OCI-LY3 (cell line): Measurements from ENCODE around the gene PTPRM.

Experiments used
- H2AFZ ChIP-seq: fragments of 200-600, 300-600 bp; shearing (Covaris generic); 2 replicates; pipeline ENCODE4 v1.6.0; 2014; ENCODE audit warnings: antibody characterized with exemption, low read depth, low read length
- H3K27ac ChIP-seq: fragments of 200-600, 300-600 bp; sonication (generic); 2 replicates; pipeline ENCODE4 v1.5.1; 2014; ENCODE audit warnings: mild to moderate bottlenecking, low read length, moderate library complexity, mixed read lengths
- H3K27me3 ChIP-seq: fragments of 200-600, 300-600 bp; sonication (generic); 2 replicates; pipeline ENCODE4 v1.6.1; 2014; ENCODE audit warnings: low read depth, low read length, mixed read lengths
- H3K36me3 ChIP-seq: fragments of 200-600, 300-600 bp; sonication (generic); replicated peaks from 2 replicates; pipeline ENCODE3; 2014; ENCODE audit warnings: low read depth, low read length, mixed read lengths
- H3K4me1 ChIP-seq: fragments of 300-600, 200-600 bp; sonication (generic); 2 replicates; pipeline ENCODE4 v1.6.1; 2014; ENCODE audit warnings: low read length, mixed read lengths
- H3K4me2 ChIP-seq: fragments of 200-600, 300-600 bp; sonication (generic); 2 replicates; pipeline ENCODE4 v1.6.1; 2014; ENCODE audit warnings: low read length, mixed read lengths
- H3K4me3 ChIP-seq: fragments of 300-600, 200-600 bp; sonication (generic); 2 replicates; pipeline ENCODE4 v1.5.1; 2014; ENCODE audit warnings: antibody characterized with exemption, mild to moderate bottlenecking, low read length, moderate library complexity
- H3K79me2 ChIP-seq: fragments of 300-600, 200-600 bp; shearing (Covaris generic); 2 replicates; pipeline ENCODE4 v1.6.1; 2014; ENCODE audit warnings: mild to moderate bottlenecking, low read length, mixed read lengths
- H3K9ac ChIP-seq: fragments of 300-600, 200-600 bp; shearing (Covaris generic); 2 replicates; pipeline ENCODE4 v1.6.0; 2014; ENCODE audit warnings: mild to moderate bottlenecking, low read length, moderate library complexity
- H3K9me3 ChIP-seq: fragments of 200-600, 300-600 bp; shearing (Covaris generic); 2 replicates; pipeline ENCODE4 v1.6.1; 2014; ENCODE audit warnings: low read length, mixed read lengths; ENCODE audit not compliant: insufficient read depth
- H4K20me1 ChIP-seq: fragments of 200-600, 300-600 bp; sonication (generic); 2 replicates; pipeline ENCODE4 v1.6.1; 2016; ENCODE audit warnings: low read length, mixed read lengths; ENCODE audit not compliant: insufficient read depth
- CTCF ChIP-seq: fragments of 200-600, 300-600 bp; sonication (generic); IDR thresholded peaks from 2 replicates; pipeline ENCODE4 v1.5.1; 2014; ENCODE audit warnings: antibody characterized with exemption, low read length, low read depth
- EZH2phosphoT487 ChIP-seq: fragments of 200-600 bp; shearing (Covaris generic); IDR thresholded peaks from 2 replicates; pipeline ENCODE4 v1.6.1; 2018; ENCODE audit warnings: antibody characterized with exemption, mixed run types, low read depth

Gene PTPRM

GRCh38 chr18:8450898-8451665 lies 884.0 kb downstream of the PTPRM start:
- no peaks in the 10 kb centered on the region for H3K4me1 ChIP-seq
- no peaks in the 10 kb centered on the region for H3K79me2 ChIP-seq
- H3K9ac ChIP-seq = no peak overlapping the region
- H2AFZ ChIP-seq = no peak overlapping the region
- no peaks in the 10 kb centered on the region for H3K9me3 ChIP-seq
- no peak overlapping the region for H3K4me2 ChIP-seq
- H3K4me3 ChIP-seq = no peak overlapping the region
- H3K27ac ChIP-seq = no peak overlapping the region
- no peaks in the 10 kb centered on the region for H4K20me1 ChIP-seq
- H3K27me3 ChIP-seq = 0 out of 2 replicates have a peak, but pooled peaks cover 7% of the 10 kb centered on the region
- no peak for TF ChIP-seq EZH2phosphoT487
- TF ChIP-seq CTCF = no peak
- H3K36me3 ChIP-seq = no peaks in the 10 kb centered on the region

- H3K4me1 ChIP-seq = no peaks in the 10 kb centered on the region
- no peak overlapping the region for H3K27ac ChIP-seq
- no peaks in the 10 kb centered on the region for H3K9me3 ChIP-seq
- no peaks in the 10 kb centered on the region for H3K36me3 ChIP-seq
- H3K27me3 ChIP-seq = no peaks in the 10 kb centered on the region
- H3K79me2 ChIP-seq = no peaks in the 10 kb centered on the region
- H3K4me3 ChIP-seq = no peak overlapping the region
- TF ChIP-seq EZH2phosphoT487 = no peak
- no peak for TF ChIP-seq CTCF
- H2AFZ ChIP-seq = no peak overlapping the region
- no peak overlapping the region for H3K9ac ChIP-seq
- no peaks in the 10 kb centered on the region for H4K20me1 ChIP-seq
- H3K4me2 ChIP-seq = no peak overlapping the region
Observed at GRCh38 chr18:8453528-8453927, 886.4 kb downstream of the PTPRM start.

GRCh38 chr18:8454136-8454535 lies 887.0 kb downstream of the PTPRM start:
- Histone ChIP-seq H3K79me2 (no peaks in the 10 kb centered on the region), H3K4me2 (no peak overlapping the region), H3K36me3 (no peaks in the 10 kb centered on the region), H3K4me3 (no peak overlapping the region), H4K20me1 (no peaks in the 10 kb centered on the region), H3K27ac (no peak overlapping the region), H2AFZ (no peak overlapping the region), H3K9me3 (no peaks in the 10 kb centered on the region), H3K27me3 (no peaks in the 10 kb centered on the region; the same call in 1 of the 2 replicates), H3K4me1 (no peaks in the 10 kb centered on the region), H3K9ac (no peak overlapping the region)
- TF ChIP-seq CTCF (no peak), EZH2phosphoT487 (no peak)

GRCh38 chr18:8455661-8456614 lies 888.8 kb downstream of the PTPRM start:
- Histone ChIP-seq H3K4me2 (no peak overlapping the region), H3K27me3 (no peaks in the 10 kb centered on the region; the same call in 1 of the 2 replicates), H3K9ac (no peak overlapping the region), H3K79me2 (no peaks in the 10 kb centered on the region), H2AFZ (no peak overlapping the region), H4K20me1 (no peaks in the 10 kb centered on the region), H3K27ac (no peak overlapping the region), H3K4me1 (no peaks in the 10 kb centered on the region), H3K36me3 (no peaks in the 10 kb centered on the region), H3K9me3 (no peaks in the 10 kb centered on the region), H3K4me3 (no peak overlapping the region)
- no peak for TF ChIP-seq EZH2phosphoT487
- TF ChIP-seq CTCF = no peak
